ENCODE data around the gene KXD1. TPM values are rescaled to one million over a fixed set of nuclear protein-coding genes. Genes with fewer than 3 reads are reported as not detected.
A peak's percentile ranks its signal among the peaks of the same experiment; 100 is the strongest.

The KXD1 gene
- total RNA-seq, 1 experiment from 2014 or later = 77.5 TPM

DNA sequence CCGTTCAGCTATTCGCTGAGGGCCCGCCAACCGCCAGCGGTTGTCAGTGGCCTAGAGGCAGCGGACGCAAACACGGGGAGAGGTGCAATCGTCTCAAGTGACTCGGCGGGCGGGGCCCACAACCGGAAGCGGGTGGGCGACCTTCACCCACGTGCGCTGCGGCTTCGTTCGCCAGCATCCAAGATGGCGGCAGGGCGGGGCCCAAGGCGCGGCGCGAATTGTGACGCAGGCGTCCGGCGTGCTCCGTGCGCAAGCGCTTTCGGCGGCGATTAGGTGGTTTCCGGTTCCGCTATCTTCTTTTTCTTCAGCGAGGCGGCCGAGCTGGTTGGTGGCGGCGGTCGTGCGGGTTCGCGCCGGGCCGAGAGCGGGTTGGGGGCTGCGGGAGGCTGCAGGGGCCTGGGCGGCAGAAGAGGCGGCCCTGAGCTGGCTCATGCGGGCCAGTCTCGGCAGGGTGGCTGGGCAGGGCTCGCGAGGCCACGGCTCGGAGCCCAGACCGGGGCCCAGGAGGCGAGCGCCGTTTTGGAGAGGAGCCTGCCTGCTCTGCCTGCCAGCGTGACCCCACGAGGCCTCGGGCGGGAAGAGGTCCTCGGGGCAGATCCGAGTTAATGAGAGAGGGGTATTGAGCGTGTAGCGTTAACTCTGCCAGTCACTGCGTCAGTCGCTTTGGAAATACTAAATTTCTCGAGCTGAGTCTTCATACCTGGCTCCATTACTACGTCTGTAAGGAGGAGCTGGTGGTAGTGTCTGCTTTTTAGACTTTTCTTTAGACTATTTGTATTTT is 14.1 kb downstream of the KXD1 start, which contains the start of gene UBA52:
Gene UBA52 (plus strand): TSS at position 294 of the 781 bp plus-strand sequence. CDS start 1,444 bp downstream, outside the sequence.
- Mint-ChIP-seq H3K9me3 (ENCODE audit: unreplicated experiment) (no peaks in the 10 kb centered on the region), H3K4me1 (ENCODE audit: low read depth, unreplicated experiment) (peaks cover 11% of the 10 kb centered on the region), H3K4me3 (ENCODE audit: unreplicated experiment) (peak within 1 kb of the TSS; percentile 93), H3K36me3 (ENCODE audit: insufficient read depth, unreplicated experiment) (peaks cover 80% of the 10 kb centered on the region), H3K27me3 (ENCODE audit: insufficient read depth, unreplicated experiment) (no peaks in the 10 kb centered on the region), H3K27ac (ENCODE audit: unreplicated experiment) (peak within 1 kb of the TSS; percentile 98)
- POLR2A ChIA-PET = interaction anchor here (0.6 to 2.1 kb wide), 7 partner anchors 14 to 347 kb away, joined by 3 to 10 read pairs (median 4); partner anchors contain the start of genes COPE, DDX49, KXD1 and REX1BD
- BruUV-seq (replicated peaks) = TSS peak; percentile 63
- Histone ChIP-seq H3K27me3 (replicated peaks; ENCODE audit: control insufficient read depth, insufficient read depth, low read length) (no peaks in the 10 kb centered on the region), H3K4me3 (ENCODE audit: low read depth, low read length) (peak within 1 kb of the TSS; percentile 98), H3K36me3 (ENCODE audit: control insufficient read depth, insufficient read depth, low read length) (peaks cover 1% of the 10 kb centered on the region), H3K9me3 (no peaks in the 10 kb centered on the region), H3K4me1 (peaks cover 9% of the 10 kb centered on the region; the same call in 1 of the 2 replicates)
- TF ChIP-seq, protein P1, sequence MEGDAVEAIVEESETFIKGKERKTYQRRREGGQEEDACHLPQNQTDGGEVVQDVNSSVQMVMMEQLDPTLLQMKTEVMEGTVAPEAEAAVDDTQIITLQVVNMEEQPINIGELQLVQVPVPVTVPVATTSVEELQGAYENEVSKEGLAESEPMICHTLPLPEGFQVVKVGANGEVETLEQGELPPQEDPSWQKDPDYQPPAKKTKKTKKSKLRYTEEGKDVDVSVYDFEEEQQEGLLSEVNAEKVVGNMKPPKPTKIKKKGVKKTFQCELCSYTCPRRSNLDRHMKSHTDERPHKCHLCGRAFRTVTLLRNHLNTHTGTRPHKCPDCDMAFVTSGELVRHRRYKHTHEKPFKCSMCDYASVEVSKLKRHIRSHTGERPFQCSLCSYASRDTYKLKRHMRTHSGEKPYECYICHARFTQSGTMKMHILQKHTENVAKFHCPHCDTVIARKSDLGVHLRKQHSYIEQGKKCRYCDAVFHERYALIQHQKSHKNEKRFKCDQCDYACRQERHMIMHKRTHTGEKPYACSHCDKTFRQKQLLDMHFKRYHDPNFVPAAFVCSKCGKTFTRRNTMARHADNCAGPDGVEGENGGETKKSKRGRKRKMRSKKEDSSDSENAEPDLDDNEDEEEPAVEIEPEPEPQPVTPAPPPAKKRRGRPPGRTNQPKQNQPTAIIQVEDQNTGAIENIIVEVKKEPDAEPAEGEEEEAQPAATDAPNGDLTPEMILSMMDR (IDR thresholded peaks at IDR 0.05; ENCODE audit: insufficient read depth in 1 of 2, low read depth in 1 of 2, low read length in 1 of 2, severe bottlenecking in 1 of 2, unreplicated experiment in 1 of 2) = no peak
- CTCF ChIA-PET = interaction anchor here (0.7 to 2.0 kb wide), 8 partner anchors 11 to 275 kb away, joined by 3 to 17 read pairs (median 4); partner anchors contain the start of genes KXD1 and REX1BD
- intact Hi-C loops (cut with micrococcal nuclease; ENCODE audit: unreplicated experiment) = loop anchor here (1.0 to 5.0 kb wide), 2 partner anchors 14 to 49 kb away; partner anchors contain the start of genes ELL and KXD1
- peak; percentile 97 to 98 for DNase-seq

DNA sequence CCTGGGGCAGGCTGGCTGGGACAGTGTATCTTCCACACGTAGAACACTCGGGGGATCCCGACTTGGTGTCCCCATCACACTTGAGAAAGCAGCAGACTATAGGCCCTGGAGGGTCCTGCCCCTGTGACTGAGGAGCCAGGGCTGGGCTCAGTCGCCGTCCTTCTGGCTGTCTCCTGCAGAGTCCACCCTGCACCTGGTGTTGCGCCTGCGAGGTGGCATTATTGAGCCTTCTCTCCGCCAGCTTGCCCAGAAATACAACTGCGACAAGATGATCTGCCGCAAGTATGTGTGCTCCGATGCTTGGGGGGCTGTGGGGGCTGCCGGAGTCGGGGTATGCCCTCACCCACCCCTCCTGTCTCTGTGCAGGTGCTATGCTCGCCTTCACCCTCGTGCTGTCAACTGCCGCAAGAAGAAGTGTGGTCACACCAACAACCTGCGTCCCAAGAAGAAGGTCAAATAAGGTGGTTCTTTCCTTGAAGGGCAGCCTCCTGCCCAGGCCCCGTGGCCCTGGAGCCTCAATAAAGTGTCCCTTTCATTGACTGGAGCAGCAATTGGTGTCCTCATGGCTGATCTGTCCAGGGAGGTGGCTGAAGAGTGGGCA is 17.1 kb downstream of the KXD1 start:
- BruUV-seq (replicated peaks) = no TSS peak
- peaks cover 1% of the 10 kb centered on the region; the same call in 1 of the 2 replicates for H3K36me3 ChIP-seq (ENCODE audit: control insufficient read depth, insufficient read depth, low read length)
- ChIA-PET CTCF (no interaction called here), POLR2A (no interaction called here)
- H3K4me1 ChIP-seq = peaks cover 9% of the 10 kb centered on the region; the same call in 1 of the 2 replicates
- no peaks in the 10 kb centered on the region for H3K9me3 Mint-ChIP-seq (ENCODE audit: unreplicated experiment)
- no peak for DNase-seq
- no peak overlapping the region for H3K4me3 ChIP-seq (ENCODE audit: low read depth, low read length)
- intact Hi-C loops (cut with micrococcal nuclease; ENCODE audit: unreplicated experiment) = loop anchor here (5.0 kb wide), 1 partner anchor 52 kb away; the partner anchor contains the start of gene ELL
- H3K27me3 ChIP-seq (replicated peaks; ENCODE audit: control insufficient read depth, insufficient read depth, low read length) = no peaks in the 10 kb centered on the region
- H3K4me1 Mint-ChIP-seq (ENCODE audit: low read depth, unreplicated experiment) = peaks cover 11% of the 10 kb centered on the region
- no peaks in the 10 kb centered on the region for H3K9me3 ChIP-seq
- H3K27ac Mint-ChIP-seq (ENCODE audit: unreplicated experiment) = no peak overlapping the region
- no peaks in the 10 kb centered on the region for H3K27me3 Mint-ChIP-seq (ENCODE audit: insufficient read depth, unreplicated experiment)
- H3K36me3 Mint-ChIP-seq (ENCODE audit: insufficient read depth, unreplicated experiment) = peaks cover 79% of the 10 kb centered on the region
- TF ChIP-seq, protein P1 (IDR thresholded peaks at IDR 0.05; ENCODE audit: insufficient read depth in 1 of 2, low read depth in 1 of 2, low read length in 1 of 2, severe bottlenecking in 1 of 2, unreplicated experiment in 1 of 2) = no peak
- no peak overlapping the region for H3K4me3 Mint-ChIP-seq (ENCODE audit: unreplicated experiment)

DNA sequence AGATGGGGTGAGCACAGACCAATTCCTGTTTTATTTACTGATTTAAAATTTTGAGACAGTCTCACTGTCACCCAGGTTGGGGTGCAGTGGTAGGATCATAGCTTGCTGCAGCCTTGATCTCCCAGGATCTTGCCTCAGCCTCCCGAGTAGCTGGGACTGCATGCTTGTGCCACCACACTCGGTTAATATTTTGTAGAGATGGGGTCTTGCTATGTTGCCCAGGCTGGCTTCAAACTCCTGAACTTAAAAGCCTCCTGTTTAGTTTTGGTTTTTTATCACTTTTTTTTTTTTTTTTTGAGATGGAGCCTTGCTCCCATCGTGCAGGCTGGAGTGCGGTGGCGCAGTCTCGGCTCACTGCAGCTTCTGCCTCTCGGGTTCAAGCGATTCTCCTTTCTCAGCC is 18.7 kb downstream of the KXD1 start:
- peaks cover 1% of the 10 kb centered on the region; the same call in 1 of the 2 replicates for H3K36me3 ChIP-seq (ENCODE audit: control insufficient read depth, insufficient read depth, low read length)
- TF ChIP-seq, protein P1 (IDR thresholded peaks at IDR 0.05; ENCODE audit: insufficient read depth in 1 of 2, low read depth in 1 of 2, low read length in 1 of 2, severe bottlenecking in 1 of 2, unreplicated experiment in 1 of 2) = no peak
- H3K4me1 ChIP-seq = peaks cover 9% of the 10 kb centered on the region; the same call in 1 of the 2 replicates
- DNase-seq = no peak
- CTCF ChIA-PET = interaction anchor here (0.7 kb wide), 1 partner anchor 13 kb away, joined by 3 read pairs; no protein-coding TSS in a partner anchor
- no peaks in the 10 kb centered on the region for H3K27me3 Mint-ChIP-seq (ENCODE audit: insufficient read depth, unreplicated experiment)
- intact Hi-C loops (cut with micrococcal nuclease; ENCODE audit: unreplicated experiment) = no loop called here
- H3K9me3 ChIP-seq = no peaks in the 10 kb centered on the region
- H3K36me3 Mint-ChIP-seq (ENCODE audit: insufficient read depth, unreplicated experiment) = peaks cover 75% of the 10 kb centered on the region
- H3K4me3 Mint-ChIP-seq (ENCODE audit: unreplicated experiment) = no peak overlapping the region
- BruUV-seq (replicated peaks) = no TSS peak
- POLR2A ChIA-PET = no interaction called here
- H3K4me1 Mint-ChIP-seq (ENCODE audit: low read depth, unreplicated experiment) = peaks cover 11% of the 10 kb centered on the region
- H3K27me3 ChIP-seq (replicated peaks; ENCODE audit: control insufficient read depth, insufficient read depth, low read length) = no peaks in the 10 kb centered on the region
- no peaks in the 10 kb centered on the region for H3K9me3 Mint-ChIP-seq (ENCODE audit: unreplicated experiment)
- no peak overlapping the region for H3K27ac Mint-ChIP-seq (ENCODE audit: unreplicated experiment)
- no peak overlapping the region for H3K4me3 ChIP-seq (ENCODE audit: low read depth, low read length)

All from Caco-2 (cell line).